ENCODE results near the gene PSMB5. TPM values are rescaled to one million over a fixed set of nuclear protein-coding genes. Genes with fewer than 3 reads are reported as not detected.

Gene PSMB5
- total and polyA plus RNA-seq, 2 of the 13 experiments (the other 11 are each of a cell fraction or from before 2014, with no cell fraction given), result 705 to 871 TPM

- TF ChIP-seq TRIM22 (IDR thresholded peaks at IDR 0.05) (no peak), ZNF251 (CRISPR knock-in tag; IDR thresholded peaks at IDR 0.05) (no peak), ZNF607 (CRISPR knock-in tag; IDR thresholded peaks at IDR 0.05; ENCODE audit: borderline replicate concordance) (no peak), ZNF749 (CRISPR knock-in tag; IDR thresholded peaks at IDR 0.05; ENCODE audit: borderline replicate concordance) (no peak; the same call in 1 of the 2 replicates), TBX3 (IDR thresholded peaks at IDR 0.05; ENCODE audit: borderline replicate concordance) (no peak), ZNF550 (CRISPR knock-in tag; IDR thresholded peaks at IDR 0.05; ENCODE audit: borderline replicate concordance) (peak; percentile 71; the same call in 1 of the 2 replicates), GATAD1 (CRISPR knock-in tag; IDR thresholded peaks at IDR 0.05) (peak; percentile 94), KAT7 (CRISPR knock-in tag; IDR thresholded peaks at IDR 0.05; ENCODE audit: borderline replicate concordance) (peak; percentile 99), SP2 (CRISPR knock-in tag; IDR thresholded peaks at IDR 0.05) (no peak), SOX6 (IDR thresholded peaks at IDR 0.05) (no peak), SOX6 (CRISPR knock-in tag; IDR thresholded peaks at IDR 0.05) (peak; percentile 69; the same call in 1 of the 2 replicates), ZNF430 (CRISPR knock-in tag; IDR thresholded peaks at IDR 0.05) (peak; percentile 79; the same call in 1 of the 2 replicates), PATZ1 (CRISPR knock-in tag; IDR thresholded peaks at IDR 0.05) (peak; percentile 96), ATAD3A (CRISPR knock-in tag; IDR thresholded peaks at IDR 0.05) (no peak), ZNF142 (CRISPR knock-in tag; IDR thresholded peaks at IDR 0.05) (peak; percentile 79; the same call in 1 of the 2 replicates), SKIL (CRISPR knock-in tag; IDR thresholded peaks at IDR 0.05; ENCODE audit: borderline replicate concordance) (no peak)
Measured at GRCh38 chr14:23071244-23071920, 36.7 kb upstream of the PSMB5 start (continued).
